GM10847 (cell line): ENCODE measurements around the gene WIPF1.

ENCODE experiments used
- POLR2A ChIP-seq: IDR thresholded peaks from 2 replicates; pipeline ENCODE4 v1.6.1; 2011; ENCODE audit not compliant: insufficient read length; ENCODE audit errors: extremely low read depth

Gene WIPF1

GRCh38 chr2:174593574-174594203 is 3.9 kb downstream of the WIPF1 start:
- TF ChIP-seq POLR2A = no peak

DNA sequence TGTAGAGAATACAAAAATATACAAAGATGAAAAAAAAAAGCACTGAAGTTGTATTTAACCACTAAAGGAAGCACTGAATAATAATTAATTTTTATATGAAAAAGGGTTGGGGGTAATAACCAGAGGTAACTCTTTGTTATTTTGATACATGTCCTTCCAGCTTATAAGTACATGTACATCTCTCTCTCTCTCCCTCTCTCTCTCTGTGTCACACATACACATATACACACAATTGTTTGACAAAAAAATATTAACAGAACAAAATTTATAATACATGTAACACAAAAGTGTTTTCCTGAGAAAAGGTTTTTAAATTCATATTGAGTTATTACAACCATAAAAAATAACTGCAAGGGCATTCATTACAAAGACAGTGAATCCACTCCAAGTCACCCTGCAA is 4.6 kb downstream of the WIPF1 start:
- TF ChIP-seq POLR2A = no peak

- no peak for TF ChIP-seq POLR2A
These were observed 5.9 kb downstream of the WIPF1 start for GRCh38 chr2:174591740-174592139.

DNA sequence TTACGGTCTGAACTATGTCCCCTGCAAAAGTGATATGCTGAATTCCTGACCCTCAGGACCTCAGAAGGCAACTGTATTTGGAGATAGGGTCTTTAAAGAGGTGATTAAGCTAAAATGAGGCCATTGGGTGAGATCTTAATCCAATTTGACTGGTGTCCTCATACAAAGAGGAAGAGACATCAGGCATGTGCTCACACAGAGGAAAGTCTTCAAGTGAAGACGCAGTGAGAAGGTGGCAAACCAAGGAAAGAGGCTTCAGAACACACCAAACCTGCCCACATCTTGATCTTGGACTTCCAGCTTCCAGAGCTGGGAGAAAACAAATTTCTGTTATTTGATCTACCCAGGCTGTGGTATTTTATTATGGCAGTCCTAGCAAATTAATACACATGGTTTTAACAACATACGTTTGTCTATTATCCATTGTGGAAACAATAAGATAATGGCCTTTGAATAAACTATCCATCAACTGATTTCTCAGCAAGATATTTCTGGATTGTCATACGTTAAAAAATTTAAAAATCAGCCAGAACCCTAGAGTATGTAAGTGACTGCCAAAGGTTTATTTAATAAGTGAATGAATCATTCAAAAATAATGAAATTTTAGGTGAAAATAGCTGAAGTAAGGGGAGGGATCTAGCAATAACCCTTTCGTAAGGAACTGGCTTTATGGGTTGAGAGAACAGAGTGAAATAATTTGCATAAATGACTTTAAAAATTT is 6.5 kb downstream of the WIPF1 start:
- no peak for TF ChIP-seq POLR2A

DNA sequence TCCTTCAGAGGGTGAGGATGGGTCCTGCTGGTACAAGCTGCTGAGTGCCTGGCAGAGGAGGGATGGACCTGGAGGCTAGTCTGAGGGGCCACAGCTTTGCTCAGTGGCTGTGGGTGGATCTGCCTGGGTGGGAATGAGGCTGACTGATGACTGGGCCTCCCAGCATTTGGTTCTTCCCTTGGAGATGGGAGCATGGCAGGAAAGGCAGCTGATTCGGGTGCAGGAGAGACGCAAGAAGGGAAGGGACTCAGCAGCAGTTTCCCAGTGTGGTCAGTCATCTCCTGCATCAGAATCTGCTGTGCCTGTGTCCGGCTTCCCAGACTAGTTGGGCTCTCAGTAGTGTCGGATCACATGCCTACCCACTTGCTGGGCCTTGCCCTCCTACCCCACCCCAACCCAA is 7.3 kb downstream of the WIPF1 start:
- TF ChIP-seq POLR2A = no peak

DNA sequence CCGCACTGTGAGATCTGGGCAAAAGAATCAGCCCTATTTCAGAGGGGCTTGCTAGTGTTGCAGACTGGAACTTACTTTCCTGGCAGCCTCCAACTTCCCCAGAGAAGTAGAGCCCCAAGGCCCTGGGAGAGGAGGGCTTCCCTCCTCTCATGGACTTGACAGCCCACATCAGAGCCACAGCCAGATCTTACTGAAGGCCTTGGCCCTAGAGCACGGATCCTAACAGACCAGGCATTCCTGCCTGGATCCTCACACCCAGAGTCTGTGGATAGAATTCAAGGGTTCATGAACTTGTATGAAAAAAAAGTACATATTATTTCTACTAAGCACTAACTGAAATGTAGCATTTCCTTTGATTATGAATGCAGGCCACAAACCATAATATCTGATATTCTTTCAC is 8.3 kb downstream of the WIPF1 start:
- TF ChIP-seq POLR2A = no peak

DNA sequence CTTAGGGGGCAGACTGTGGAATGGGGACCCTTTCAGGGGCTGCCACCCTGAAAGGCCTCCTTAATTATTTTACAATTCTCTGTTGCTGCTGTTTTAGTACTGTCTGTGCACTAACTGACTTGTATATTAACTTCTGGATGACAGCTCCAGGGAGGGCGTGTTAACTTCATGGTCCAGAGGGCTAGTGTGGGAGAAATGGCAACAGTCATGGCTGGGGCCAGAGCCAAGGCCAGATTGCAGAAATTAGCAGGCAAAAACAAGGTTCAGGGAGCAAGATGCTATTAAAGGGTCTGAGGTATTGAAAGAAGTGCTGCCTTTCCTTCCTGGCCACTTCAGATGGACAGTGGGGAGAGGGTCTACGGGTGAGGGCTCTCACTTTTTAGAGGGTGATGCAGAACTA is 9.1 kb downstream of the WIPF1 start:
- TF ChIP-seq POLR2A = no peak

GRCh38 chr2:174587579-174587978 is 10.0 kb downstream of the WIPF1 start:
- TF ChIP-seq POLR2A = no peak

- TF ChIP-seq POLR2A = no peak
These were observed 10.9 kb downstream of the WIPF1 start for GRCh38 chr2:174586418-174587295.

DNA sequence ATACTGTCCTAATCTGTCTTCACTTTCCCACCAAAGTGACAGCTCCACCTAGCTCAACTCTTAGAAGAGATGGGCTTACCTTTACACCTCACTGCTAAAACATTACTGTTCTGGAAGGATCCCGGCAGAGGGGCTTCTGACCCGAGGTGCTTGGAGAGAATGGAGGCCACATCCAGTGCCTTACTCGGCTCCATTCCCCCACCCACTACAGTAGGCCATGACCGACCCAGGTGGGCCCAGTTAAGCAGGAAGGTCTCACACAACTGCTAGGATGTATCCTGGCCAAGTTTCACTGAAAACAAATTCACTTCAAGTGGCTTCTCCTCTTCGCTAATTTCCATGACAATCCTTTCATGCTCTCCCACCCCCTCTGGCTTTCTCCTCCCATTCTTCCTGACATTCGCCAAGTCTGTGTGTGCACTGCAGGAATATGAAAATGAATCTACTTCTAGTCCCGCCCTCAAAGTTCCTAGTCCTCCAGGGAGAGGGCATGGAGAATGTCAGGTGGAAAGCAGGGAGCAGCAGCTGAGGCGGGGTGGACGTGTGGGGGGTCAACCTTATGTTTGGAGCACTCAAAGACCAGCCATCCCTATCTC is 11.8 kb downstream of the WIPF1 start:
- no peak for TF ChIP-seq POLR2A

DNA sequence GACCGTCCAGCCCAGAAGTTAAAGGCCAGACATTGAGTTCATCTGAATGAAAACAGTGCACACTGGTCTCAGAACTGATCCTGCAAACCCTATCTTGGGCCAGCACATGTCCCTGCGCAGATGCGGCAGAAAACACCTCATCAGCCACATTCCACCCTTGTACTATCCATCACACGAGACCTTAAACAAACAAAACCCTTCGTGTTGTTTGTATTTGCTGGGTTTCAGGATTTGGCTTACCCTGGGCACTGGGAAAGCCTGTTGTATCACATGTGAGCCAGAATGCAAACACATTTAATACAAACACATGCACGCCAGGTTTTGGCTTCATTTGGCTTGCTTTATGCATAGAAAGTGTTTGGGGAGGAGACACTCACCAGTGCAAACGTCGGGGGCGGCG is 12.5 kb downstream of the WIPF1 start:
- no peak for TF ChIP-seq POLR2A

DNA sequence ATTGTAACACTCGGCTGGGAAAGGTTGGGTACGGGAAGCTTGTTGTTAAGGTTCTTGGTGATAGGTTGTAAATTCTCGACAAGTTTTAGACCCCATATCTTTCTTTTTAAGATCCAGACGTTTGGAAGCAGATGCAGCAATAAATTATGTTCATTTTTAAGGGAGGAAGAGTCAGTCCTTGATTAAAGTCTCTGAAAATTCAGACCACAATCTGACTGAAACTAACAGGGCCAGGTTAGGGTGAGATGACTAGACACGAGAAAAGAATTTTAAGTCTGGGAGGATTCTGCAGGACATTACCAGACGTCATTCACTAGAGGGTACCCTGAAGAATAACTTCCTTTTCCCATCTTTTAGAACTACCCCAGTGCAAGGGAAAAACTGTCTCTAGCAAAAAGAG is 16.1 kb downstream of the WIPF1 start:
- TF ChIP-seq POLR2A = no peak

DNA sequence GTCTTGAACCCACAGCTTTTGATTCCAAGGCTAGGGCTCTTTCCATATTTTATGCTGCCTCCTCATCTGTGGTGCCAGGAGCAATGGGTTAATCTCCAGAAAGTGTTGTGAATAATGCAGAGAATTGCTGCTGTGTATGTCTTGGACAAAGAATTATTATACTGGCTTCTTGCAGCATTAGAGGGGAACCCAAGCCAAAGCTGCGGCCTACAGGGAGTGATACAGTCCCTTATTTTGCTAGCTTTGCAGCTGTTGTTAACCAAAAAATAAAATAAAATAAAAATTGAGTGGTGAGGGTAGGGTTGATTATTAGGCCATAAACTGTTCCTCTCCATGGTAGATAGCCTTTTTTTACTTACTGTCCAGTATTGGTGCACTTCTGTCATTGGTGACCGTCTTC is 16.7 kb downstream of the WIPF1 start:
- TF ChIP-seq POLR2A = no peak

- TF ChIP-seq POLR2A = no peak
These were observed 19.5 kb downstream of the WIPF1 start for GRCh38 chr2:174577967-174578589.

GRCh38 chr2:174575124-174575776 is 22.4 kb downstream of the WIPF1 start:
- no peak for TF ChIP-seq POLR2A

DNA sequence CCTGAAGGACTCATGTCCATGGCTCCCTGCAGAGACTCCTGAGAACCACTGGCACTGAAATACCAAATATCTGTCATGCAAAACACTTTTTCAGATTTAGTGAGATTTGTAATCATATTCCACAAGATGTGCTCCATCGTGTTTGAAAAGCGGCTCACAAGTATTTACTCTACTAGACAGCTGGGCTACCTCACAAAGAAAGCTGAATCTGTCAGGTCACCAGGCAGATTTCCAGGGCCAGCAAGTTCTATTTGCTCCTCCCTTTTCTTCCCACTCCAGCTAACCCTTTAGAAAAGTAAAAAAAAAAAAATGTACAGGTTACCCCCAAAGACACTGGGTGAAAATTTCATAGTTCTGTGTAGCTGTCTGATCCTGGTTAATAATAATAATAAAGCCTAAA is 22.9 kb downstream of the WIPF1 start:
- TF ChIP-seq POLR2A = no peak
